HG02610 (cell line): ENCODE results near the gene PTCD3.

Source experiments
- ATAC-seq: cut with Tn5 transposase; IDR thresholded peaks from one replicate; pipeline ENCODE4 v1.9.1; 2021; ENCODE audit warnings: mild to moderate bottlenecking, moderate library complexity; ENCODE audit not compliant: unreplicated experiment

Gene PTCD3

DNA sequence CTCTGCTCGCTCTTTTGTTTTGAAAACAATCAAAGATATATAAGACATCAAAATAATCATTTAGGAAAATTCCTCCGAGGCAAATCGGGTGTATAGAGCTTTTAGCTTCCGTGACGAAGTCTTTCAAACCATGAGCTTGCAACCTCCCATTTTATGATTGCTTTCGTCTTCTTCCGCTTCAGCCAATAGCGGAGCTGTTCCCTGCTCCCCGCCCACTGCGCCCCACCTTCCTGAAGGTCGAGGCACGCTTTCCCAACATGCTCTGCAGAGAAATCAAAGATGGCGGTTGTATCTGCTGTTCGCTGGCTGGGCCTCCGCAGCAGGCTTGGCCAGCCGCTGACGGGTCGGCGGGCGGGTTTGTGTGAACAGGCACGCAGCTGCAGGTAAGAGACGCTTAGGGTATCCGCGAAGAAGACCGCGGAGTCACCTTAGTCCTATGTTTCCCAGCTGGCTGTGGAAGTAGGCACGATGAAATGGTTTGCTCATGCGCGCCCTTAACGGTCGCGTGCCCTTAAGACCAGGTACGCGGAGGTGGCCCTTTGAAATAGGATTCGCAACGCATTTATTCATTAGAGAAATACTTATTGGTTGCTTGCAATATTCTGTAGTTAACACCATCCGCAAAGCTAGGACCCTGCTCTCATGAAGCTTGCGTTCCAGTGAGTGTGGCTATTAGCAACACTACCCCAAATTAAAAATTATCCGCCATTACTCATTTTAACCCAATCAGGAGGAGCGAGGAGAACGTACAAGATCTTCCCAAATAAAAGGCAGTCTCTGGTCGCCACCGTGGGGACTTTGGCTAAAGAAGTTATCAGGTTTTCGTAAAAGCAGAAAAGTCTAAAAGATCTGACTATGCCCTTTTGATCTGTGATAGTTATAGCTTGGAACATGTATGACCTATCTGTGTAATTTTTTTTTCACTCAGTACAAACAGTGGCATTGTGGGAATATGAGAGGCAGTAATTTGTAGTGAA is at the start of gene PTCD3:
Gene PTCD3 (plus strand): TSS at position 267 of the 977 bp plus-strand sequence. CDS start 13 bp downstream, at position 280.
- peak; percentile 88 for ATAC-seq

DNA sequence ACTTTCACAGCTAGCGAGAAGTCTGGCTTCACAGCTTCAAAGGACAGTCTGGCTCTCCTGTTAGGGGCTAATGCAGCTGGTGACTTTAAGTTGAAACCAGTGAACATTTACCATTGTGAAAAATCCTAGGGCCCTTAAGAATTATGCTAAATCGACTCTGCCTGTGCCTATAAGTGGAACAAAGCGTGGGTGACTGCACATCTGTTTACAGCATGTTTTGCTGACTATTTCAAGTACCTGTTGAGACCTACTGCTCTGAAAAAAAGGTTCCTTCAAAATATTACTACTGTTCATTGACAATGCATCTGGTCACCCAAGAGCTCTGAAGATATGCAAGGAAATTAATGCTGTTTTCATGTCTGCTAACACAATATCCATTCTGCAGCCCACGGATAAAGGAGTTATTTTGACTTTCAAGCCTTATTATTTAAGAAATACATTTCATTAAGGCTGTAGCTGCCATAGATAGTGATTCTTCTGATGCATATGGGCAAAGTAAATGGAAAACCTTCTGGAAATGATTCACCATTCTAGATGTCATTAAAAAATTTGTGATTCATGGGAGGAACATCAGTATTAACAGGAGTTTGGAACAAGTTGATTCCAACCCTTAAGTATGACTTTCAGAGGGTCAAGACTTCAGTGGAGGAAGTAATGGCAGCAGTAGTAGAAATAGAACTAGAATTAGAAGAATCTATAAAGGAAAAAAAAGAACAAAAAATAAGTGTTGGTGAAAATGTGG is 49.3 kb upstream of the PTCD3 start:
- ATAC-seq, result no peak

DNA sequence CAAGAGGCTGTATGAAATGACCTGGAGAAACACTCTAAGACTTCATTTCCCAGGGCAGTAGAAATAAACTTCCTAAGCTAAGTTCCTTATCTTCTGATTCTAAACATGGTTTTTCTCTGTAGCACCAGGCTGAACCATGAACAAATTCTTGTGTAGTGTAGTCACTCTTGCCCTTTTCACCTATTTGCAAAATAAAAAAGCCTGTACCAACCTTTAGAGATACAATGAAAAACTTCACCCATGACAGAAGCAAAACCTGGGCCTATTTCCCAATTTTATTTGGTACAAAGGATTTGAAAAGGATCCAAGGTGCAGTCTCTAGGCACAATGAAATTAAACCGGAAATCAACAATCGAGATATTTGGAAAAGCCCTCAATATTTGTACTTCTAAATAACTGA is 44.0 kb upstream of the PTCD3 start:
- ATAC-seq, result no peak

DNA sequence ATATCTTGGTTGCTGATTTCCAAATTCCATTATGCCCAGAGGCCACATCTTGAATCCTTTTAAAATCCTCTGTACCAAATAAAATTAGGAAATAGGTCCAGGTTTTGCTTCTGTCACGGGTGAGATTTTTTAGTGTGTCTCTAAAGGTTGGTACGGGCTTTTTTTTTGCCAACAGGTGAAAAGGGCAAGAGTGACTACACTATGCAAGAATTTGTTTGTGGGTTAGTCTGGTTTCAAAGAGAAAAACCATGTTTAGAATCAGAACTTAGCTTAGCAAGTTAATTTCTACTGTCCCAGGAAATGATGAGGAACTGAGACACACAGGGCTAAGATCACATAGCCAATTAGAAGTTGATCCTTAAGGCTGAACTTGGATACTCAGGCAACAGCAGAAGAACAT is 42.0 kb upstream of the PTCD3 start:
- no peak for ATAC-seq

DNA sequence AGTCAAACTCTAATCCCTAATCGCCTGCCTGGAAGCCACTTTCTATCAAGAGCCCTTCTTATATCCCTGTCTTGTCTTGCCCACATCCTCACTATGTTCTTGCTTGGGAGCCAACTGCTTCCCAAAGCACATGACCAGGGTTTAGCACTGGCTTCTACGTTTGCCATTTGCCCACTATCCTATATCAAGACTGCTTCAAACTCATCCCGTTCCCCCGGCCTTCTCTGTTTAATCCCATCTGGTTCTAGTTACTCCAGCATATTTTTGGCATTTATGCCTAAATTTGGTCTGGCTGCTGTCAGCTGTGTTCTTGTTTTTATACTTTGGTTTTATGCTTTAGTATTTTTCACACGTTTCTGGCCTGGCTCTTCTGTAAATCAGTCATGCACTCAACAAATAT is 40.5 kb upstream of the PTCD3 start:
- no peak for ATAC-seq

DNA sequence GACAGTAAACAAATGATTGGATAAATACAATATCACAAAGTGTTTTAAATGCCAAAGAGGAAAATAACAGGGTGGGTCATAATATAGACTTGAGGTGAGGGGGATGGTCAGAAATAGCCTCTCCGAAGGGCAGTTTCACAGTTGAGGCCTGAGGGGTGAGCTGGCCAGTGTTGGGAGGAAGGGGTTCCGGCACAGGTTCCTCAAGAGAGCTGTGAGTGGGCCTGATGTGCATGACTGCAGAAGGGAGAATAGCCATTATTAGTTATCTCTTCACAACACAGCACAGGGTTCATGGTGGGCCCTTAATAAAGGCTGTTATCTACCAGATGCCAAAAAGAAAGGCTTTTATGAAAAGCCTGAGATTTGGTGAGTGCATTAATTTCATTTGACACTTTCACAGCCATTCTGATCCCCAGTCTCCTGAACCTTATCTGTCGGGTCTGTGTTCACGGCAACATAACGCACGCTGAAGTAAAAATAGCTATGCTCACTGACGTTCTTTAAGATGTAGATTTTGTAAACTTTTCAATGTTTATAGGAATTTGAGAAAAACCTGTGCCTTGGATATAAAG is 39.9 kb upstream of the PTCD3 start:
- ATAC-seq, result no peak

DNA sequence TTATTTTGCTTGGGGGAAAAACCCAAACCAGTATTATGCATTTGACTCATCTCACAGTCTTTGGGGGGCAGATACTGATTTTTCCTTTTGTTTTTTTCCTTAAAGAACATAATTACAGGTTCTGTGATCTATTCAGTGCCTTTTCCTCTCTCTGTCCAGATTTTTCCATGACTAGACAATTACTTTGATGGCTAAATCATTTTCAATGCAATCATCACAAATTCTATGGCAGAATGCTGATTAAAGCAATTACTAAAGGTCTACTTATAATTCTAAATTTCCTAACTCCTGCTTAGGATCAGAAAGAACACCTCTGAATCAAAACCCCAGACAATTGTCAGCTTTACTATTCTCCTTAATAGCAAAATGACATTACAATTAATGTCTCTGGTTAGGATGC is 39.1 kb upstream of the PTCD3 start:
- ATAC-seq, result no peak

DNA sequence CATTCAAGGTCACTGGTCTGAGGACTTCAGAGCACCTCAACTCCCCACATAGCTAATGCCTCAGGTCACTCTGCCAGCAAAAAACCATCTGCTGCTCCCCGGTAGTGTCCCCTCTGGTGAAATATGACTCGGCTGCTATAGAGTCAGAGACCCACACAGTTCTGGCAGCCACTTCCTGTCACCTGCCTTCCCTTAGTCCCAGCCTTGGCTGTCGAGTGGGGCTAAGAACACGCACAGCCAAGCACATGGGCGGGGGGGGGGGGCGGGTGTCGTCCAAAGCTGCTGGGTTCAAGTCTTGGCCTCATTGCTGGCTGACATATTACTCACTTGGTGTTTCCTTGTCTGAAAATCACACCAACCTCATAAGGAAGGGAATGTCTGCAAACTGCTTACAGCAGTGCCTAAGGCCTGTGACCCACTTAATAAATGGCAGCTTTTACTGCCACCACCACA is 37.9 kb upstream of the PTCD3 start:
- ATAC-seq, result peak; percentile 73

DNA sequence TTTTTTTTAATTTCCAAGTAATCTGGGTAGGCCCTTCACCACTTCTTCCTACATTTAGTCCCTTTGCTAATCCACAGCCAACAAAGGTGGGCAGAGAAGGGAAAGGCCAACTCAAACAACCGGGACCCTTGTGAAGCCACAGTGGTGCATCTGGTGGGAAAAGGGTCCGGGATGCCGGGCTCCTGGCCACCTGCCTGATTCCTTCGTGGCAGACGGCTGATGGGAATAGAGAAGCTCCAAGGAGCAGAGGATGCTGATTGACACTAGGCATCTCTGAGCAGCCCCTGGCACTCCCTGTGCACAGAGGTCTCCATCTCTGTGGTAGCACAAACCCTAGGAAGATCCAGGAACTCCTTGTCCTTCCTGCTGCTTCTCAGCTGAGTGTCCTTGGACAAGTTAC is 37.4 kb upstream of the PTCD3 start:
- no peak for ATAC-seq

DNA sequence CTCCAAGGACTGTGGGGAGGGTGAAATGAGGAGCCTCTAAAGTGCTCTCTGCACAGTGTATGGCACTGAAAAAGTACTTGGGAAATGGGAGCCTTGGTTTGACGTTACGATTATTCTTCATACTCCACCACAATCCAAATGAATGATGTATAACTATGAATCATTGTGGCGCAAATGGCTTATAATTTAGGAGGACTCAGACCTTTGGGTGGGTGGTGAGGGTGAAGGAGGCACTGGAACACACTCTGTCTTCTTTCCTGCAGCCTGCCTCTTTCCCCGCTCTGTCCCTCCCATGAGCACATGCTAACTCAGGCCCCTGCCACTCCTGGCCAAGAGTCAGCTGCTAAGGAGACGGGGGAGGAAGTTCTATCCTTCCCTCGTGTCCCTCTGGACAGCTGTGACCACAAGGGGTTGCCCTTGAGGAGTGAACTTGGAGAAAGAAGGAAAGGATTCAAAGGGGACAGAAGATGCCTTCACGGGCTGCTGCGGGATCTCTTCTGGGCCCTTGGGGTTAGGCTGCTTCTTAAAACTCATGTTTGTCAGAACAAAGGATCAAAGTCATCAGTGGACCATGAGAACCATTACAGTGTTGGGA is 36.8 kb upstream of the PTCD3 start:
- no peak for ATAC-seq

DNA sequence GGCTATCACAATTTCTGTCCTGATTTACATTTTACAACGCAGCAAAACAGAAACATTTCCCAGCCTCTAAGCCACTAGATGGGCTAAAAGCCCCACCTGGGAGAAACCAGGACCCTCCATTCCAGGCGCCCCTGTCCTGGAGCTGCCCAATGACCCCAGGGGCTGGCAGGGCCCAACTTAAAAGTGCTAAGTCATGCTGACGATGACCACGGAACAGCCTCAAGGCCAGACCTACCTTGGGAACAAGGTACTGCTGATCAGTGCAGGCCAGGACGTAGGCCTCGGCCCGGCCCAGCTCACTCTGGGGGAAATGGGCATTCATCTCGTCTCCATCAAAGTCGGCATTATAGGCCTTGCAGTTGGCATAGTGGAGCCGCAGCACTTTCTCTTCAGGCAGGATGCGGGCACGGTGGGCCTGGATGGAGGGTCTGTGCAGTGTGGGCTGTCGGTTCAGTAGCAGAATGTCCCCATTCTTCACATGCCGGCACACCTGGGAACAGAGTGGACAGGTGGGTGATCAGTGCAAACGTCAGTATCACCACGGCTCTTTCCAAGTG is 36.2 kb upstream of the PTCD3 start:
- ATAC-seq, result no peak

DNA sequence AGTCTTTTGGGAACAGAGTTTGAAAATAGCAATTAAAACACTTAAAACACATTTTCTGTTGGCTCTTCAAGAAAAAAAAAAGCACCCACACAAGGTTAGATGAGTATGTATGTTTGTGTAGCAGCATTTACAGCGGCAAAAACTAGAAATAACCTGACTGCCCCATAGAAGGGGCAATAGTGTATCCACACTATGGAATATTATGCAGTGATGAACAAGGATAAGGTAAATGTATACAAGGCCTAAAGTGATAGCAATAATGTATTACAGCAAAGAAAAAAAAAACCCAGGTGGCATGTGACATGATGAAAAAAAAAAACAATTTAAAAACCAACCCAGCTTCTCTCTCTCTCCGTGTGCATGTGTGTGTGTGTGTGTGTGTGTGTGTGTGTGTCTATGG is 35.2 kb upstream of the PTCD3 start:
- ATAC-seq, result no peak

DNA sequence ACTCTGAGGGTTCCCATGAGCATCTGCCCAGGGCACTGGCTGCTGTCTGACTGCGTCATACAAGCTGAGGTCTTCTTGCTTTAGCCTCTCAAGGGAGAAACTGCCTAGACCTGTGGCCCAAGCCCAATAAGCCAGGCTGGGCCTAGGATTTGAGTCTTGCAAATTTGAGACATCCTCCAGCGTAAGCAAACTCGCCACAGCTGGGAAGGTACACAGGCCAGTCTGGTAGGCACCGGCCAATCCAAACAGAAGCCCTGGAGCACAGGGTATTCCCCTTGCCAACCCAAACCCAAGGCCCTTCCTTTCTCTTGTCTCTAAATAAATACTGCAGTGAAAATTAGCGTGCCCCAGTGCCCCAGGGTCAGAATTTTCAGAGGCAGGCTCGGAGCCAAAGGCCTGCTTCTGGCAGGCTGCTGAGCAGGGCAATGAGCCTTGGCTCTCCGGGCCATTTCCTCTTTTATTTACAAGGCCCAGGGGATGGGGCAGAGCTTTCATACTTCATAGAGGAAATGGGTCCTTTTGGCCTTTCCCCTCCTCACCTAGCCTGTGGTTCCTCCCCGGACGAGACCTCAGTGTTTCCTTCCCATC is 33.7 kb upstream of the PTCD3 start:
- peak; percentile 43 for ATAC-seq

DNA sequence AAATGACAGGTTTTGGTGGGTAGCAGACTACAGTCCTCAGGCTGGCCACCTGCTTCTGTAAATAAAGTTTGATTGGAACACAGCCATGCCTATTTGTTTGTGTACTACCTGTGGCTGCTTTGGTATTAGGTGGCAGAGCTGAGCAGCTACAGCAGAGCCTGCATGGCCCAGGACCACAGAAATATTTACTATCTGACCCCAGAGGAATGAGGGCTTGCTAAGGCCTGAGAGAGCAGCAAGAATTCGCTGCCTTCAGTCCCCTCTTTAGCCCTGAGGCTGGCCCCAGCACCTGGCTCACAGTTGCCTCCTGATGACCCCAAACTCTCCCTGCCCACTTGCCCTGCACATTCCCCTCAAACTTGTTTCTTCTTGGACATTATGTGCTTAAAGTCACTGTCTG is 32.8 kb upstream of the PTCD3 start:
- ATAC-seq, result no peak

DNA sequence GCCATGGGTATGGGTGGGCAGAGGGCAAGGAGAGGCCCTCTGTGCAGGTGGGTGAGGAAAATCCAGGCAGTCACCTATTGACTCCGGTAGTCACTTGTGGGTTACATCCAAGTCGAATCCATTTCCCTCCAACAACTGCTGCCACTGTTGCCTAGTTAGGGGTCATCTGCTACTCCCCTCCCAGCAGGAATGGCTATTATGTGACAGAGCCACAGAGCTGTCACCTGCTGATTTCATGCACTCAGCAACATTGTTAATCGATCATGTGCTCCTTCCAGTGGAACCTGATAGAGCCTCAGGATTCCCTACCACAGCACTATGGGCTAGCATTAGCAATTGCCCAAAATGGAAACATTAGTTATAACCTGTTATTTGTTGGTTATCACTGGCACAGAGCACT is 31.8 kb upstream of the PTCD3 start:
- no peak for ATAC-seq

DNA sequence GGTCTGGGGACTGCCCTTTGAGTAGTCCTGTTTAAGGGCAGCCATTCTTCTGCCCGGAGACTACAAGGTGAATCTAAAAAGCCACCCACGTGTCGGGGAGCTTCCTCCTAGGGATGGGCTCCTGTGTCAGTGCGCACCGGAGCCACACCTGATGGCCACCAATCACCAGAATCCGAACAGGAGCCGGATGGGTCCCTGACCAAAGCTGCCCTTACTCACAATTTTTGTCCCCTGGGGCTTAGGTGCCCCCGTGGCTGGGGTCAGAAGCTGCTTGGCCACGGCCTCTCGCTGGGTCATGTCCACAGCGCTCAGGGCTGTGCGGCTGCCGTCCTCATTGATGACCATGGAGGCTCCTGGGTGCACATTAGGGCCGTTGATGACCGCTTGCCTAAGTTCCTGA is 31.2 kb upstream of the PTCD3 start:
- ATAC-seq, result no peak

DNA sequence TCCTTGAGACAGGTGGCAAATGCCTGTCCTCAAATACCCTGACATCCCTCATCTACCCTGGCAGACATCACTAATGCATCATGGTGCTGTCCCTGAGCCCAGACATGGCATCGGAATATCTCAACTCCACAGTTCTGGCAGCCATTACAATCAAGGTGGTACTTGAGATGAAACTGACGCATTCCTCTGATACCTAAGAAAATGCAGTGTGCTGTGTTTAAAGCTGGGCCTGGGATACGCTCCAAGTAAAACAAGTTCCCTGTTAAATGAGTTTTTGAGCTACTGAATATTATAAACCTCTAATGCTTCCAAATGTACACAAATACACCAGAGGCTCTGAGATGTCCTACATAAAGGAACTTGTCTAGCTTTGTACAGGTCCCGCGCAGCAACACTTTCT is 30.1 kb upstream of the PTCD3 start:
- no peak for ATAC-seq

DNA sequence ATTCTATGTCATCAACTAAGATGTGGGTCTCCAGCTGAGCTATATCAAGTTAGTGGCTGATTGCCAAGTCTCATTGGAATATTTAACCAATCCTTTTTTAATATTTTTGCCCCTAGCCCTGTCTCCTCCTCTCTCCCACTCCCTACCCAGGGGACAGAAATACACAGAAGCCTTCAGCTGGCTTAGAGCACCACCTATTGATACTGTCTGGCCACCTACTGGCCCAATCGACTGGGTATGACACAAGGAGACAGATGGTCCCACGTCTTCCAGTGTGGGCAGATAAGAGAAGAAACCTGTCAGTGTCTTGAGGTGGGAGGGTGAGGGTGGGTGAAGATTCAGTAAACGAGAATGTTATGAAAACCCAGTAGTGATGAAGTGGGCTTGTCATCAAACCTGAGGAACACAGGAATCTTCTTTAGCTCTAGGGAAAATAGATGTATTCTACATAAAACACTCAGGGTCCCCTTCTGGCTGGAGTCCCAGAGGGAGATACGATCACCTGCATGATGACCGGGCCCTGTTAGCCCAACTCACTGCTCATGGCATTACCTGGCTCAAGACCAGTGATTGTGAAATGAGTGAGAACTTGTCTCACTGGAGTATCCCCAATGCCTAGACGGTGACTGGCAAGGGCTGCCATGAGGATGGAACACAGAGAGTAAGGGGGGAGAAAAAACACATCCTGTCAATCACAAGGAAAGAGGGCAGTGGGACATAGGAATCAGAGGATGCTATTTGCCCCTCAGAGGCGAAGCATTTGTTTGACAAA is 27.1 kb upstream of the PTCD3 start:
- ATAC-seq, result no peak

DNA sequence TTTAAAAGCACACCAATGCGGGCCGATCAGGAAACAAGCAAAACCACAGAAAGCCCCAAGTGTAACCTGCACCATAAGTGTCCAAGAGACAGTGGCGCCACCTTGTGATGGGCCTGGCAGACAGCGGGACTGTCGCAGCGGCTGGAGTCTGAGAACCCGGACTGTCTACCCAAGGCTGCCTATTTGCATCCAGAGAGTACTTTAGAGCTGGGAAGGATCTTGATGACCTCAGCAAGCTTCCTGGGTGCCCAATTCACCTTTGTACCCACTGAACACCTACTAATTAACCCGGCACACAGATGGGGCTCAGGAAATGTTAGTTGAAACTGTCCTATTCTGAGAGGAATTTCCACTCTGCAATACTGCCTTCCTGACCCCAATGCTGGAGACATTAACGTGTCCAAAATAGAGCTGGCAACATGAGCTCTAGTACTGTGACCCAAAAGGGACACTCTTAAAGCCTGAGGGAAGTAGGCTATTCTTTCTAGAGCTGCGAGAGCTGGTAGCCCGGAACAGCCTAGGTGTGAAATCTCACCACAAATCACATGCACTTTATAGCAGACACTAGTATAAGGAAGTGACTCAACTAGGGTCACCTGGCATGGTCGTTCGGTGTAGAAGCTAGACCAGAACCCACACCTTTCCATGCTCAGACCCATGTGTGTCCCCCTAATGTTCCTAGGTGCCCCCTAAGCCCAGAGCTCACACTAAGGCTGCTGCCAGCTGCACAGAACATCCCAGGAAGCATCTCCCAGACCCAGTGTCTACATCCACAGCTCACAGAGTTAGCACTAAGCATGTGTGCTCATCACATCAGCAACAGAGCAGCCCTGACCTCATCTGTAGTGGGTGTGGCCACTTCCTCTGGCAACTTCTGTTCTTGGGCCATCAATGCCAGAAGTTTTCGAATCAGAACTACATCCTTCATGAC is 25.8 kb upstream of the PTCD3 start:
- peak; percentile 70 for ATAC-seq
